Measurements from ENCODE around the gene CHST4. TPM values are rescaled to one million over a fixed set of nuclear protein-coding genes. Genes with fewer than 3 reads are reported as not detected.

Gene CHST4
- total RNA-seq, 4 donors from 2014 or later = 0.26 to 0.63 TPM; not detected in 2

GRCh38 chr16:71504901-71505300 lies 21.3 kb upstream of the CHST4 start:
- intact Hi-C loops (cut with DNase I) = no loop called here
- TF ChIP-seq POLR2AphosphoS5 (IDR thresholded peaks at IDR 0.05) = no peak
- TF ChIP-seq, protein P1, sequence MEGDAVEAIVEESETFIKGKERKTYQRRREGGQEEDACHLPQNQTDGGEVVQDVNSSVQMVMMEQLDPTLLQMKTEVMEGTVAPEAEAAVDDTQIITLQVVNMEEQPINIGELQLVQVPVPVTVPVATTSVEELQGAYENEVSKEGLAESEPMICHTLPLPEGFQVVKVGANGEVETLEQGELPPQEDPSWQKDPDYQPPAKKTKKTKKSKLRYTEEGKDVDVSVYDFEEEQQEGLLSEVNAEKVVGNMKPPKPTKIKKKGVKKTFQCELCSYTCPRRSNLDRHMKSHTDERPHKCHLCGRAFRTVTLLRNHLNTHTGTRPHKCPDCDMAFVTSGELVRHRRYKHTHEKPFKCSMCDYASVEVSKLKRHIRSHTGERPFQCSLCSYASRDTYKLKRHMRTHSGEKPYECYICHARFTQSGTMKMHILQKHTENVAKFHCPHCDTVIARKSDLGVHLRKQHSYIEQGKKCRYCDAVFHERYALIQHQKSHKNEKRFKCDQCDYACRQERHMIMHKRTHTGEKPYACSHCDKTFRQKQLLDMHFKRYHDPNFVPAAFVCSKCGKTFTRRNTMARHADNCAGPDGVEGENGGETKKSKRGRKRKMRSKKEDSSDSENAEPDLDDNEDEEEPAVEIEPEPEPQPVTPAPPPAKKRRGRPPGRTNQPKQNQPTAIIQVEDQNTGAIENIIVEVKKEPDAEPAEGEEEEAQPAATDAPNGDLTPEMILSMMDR (IDR thresholded peaks at IDR 0.05) = no peak
- no peak for TF ChIP-seq POLR2A (IDR thresholded peaks at IDR 0.05; ENCODE audit: low read depth)
- TF ChIP-seq EP300 (IDR thresholded peaks at IDR 0.05) = no peak

GRCh38 chr16:71507061-71507460 lies 19.2 kb upstream of the CHST4 start:
- Histone ChIP-seq H3K27me3 (no peaks in the 10 kb centered on the region), H3K36me3 (no peaks in the 10 kb centered on the region), H3K27ac (replicated peaks in 1 of 4) (no peak overlapping the region), H3K9me3 (no peaks in the 10 kb centered on the region), H3K4me1 (no peaks in the 10 kb centered on the region), H3K4me3 (no peak overlapping the region)
- intact Hi-C loops (cut with DNase I) = no loop called here
- 40% methylated on average over 1 of the region's 1 CpG for WGBS
- DNase-seq (ENCODE audit: extremely low spot score) = no peak
- TF ChIP-seq, protein P1 (IDR thresholded peaks at IDR 0.05) = no peak
- TF ChIP-seq POLR2AphosphoS5 (IDR thresholded peaks at IDR 0.05) = no peak
- TF ChIP-seq EP300 (IDR thresholded peaks at IDR 0.05) = no peak
- no peak for TF ChIP-seq POLR2A (IDR thresholded peaks at IDR 0.05; ENCODE audit: low read depth)

More at GRCh38 chr16:71504901-71505300, 21.3 kb upstream of the CHST4 start:
- 81% methylated on average over 5 of the region's 5 CpGs for WGBS
- Histone ChIP-seq H3K4me3 (no peak overlapping the region), H3K4me1 (no peaks in the 10 kb centered on the region), H3K27ac (replicated peaks in 1 of 4) (no peak overlapping the region), H3K9me3 (no peaks in the 10 kb centered on the region), H3K36me3 (no peaks in the 10 kb centered on the region), H3K27me3 (no peaks in the 10 kb centered on the region)
- no peak for DNase-seq (ENCODE audit: extremely low spot score)

- WGBS = 91% methylated on average over 1 of the region's 1 CpG
Measured at GRCh38 chr16:71513302-71513701, 12.9 kb upstream of the CHST4 start.

DNA sequence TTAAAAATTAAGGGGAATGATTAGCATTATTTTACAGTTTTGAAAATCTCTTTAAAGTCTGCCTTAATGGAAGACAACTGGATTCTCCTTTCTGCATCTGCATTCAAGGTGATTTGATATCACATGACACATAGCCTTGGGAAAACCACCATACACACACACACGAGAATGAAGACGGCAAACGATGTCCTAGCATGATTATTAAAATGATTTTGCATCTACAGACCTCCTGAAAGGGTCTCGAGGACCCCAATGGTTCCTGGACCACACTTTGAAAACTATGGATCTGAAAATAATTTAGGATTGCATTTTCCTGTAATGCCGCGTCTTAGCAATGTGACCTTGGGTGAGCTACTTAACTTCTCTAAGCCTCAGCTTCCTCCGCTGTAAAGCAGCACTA lies 11.8 kb upstream of the CHST4 start:
- no peaks in the 10 kb centered on the region for H3K27me3 ChIP-seq
- H3K4me1 ChIP-seq = no peaks in the 10 kb centered on the region
- H3K9me3 ChIP-seq = no peaks in the 10 kb centered on the region
- TF ChIP-seq POLR2A (IDR thresholded peaks at IDR 0.05; ENCODE audit: low read depth) (no peak), EP300 (IDR thresholded peaks at IDR 0.05) (no peak), POLR2AphosphoS5 (IDR thresholded peaks at IDR 0.05) (no peak)
- TF ChIP-seq, protein P1 (IDR thresholded peaks at IDR 0.05) = no peak
- no peak for DNase-seq (ENCODE audit: extremely low spot score)
- no peak overlapping the region for H3K4me3 ChIP-seq
- no peak overlapping the region for H3K27ac ChIP-seq (replicated peaks in 1 of 4)
- intact Hi-C loops (cut with DNase I) = no loop called here
- no peaks in the 10 kb centered on the region for H3K36me3 ChIP-seq
- WGBS = 82% methylated on average over 7 of the region's 7 CpGs

More at GRCh38 chr16:71513302-71513701, 12.9 kb upstream of the CHST4 start:
- Histone ChIP-seq H3K4me3 (no peak overlapping the region), H3K27ac (replicated peaks in 1 of 4) (no peak overlapping the region), H3K36me3 (no peaks in the 10 kb centered on the region), H3K9me3 (no peaks in the 10 kb centered on the region), H3K27me3 (no peaks in the 10 kb centered on the region), H3K4me1 (no peaks in the 10 kb centered on the region)
- no peak for DNase-seq (ENCODE audit: extremely low spot score)
- intact Hi-C loops (cut with DNase I) = no loop called here
- TF ChIP-seq, protein P1 (IDR thresholded peaks at IDR 0.05) = no peak
- TF ChIP-seq POLR2AphosphoS5 (IDR thresholded peaks at IDR 0.05) = no peak
- no peak for TF ChIP-seq POLR2A (IDR thresholded peaks at IDR 0.05; ENCODE audit: low read depth)
- TF ChIP-seq EP300 (IDR thresholded peaks at IDR 0.05) = no peak

GRCh38 chr16:71515026-71515425 lies 11.2 kb upstream of the CHST4 start:
- 85% methylated on average over 3 of the region's 3 CpGs for WGBS
- no peaks in the 10 kb centered on the region for H3K9me3 ChIP-seq
- no peak overlapping the region for H3K27ac ChIP-seq (replicated peaks in 1 of 4)
- H3K36me3 ChIP-seq = no peaks in the 10 kb centered on the region
- no peaks in the 10 kb centered on the region for H3K27me3 ChIP-seq
- no peak for TF ChIP-seq POLR2AphosphoS5 (IDR thresholded peaks at IDR 0.05)
- TF ChIP-seq, protein P1 (IDR thresholded peaks at IDR 0.05) = no peak
- TF ChIP-seq POLR2A (IDR thresholded peaks at IDR 0.05; ENCODE audit: low read depth) = no peak
- TF ChIP-seq EP300 (IDR thresholded peaks at IDR 0.05) = no peak
- H3K4me1 ChIP-seq = no peaks in the 10 kb centered on the region
- DNase-seq (ENCODE audit: extremely low spot score) = no peak
- intact Hi-C loops (cut with DNase I) = no loop called here
- no peak overlapping the region for H3K4me3 ChIP-seq

Data from esophagus muscularis mucosa (tissue), 4 donors.